Fibroblast of villous mesenchyme (primary cell): Measurements from ENCODE around the gene SUN2. TPM values are rescaled to one million over a fixed set of nuclear protein-coding genes. Genes with fewer than 3 reads are reported as not detected.

Experiments
- DNase-seq: peaks from one replicate; pipeline ENCODE4 v3.0.0-alpha.2; 2010; ENCODE audit warnings: low read depth
- H3K4me3 ChIP-seq: 2 replicates; pipeline ENCODE4 v1.5.1; 2011; ENCODE audit warnings: low read depth, mild to moderate bottlenecking, low read length
- total RNA-seq: library from RNA; depleted of rRNA; stranded (reverse); fragments of >200 nt; gene quantifications from 2 replicates; pipeline ENCODE4 v1.2.3, GENCODE V29; 2012
- TF ChIP-seq, protein P1 (sequence below): IDR thresholded peaks from 2 replicates; pipeline ENCODE4 v1.5.1; 2012; ENCODE audit warnings: low read depth, mild to moderate bottlenecking, low read length; ENCODE audit not compliant: insufficient read depth

Gene SUN2
- total RNA-seq, 1 donor: 64.3 TPM

DNA sequence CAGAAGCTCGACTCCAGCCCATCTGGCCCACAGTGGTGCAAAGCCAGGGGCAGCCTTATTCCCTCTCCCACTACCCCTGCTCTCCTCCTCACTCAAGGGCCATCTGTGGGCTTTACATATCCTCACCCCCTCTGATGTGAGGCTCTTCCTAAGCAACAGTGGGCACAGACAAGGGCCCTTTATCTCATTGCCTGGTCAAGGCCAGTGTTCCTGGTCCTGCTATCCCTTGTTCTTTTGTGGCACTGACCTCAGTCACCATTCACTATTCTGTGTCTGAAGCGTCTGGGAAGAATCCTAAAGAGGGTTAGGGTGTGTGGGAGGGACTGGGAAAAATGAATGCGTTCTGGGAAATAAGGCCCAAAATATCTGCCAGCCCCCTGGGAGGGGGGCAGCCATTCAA, 30.8 kb upstream of the SUN2 start:
- DNase-seq: no peak
- H3K4me3 ChIP-seq: no peak overlapping the region
- TF ChIP-seq, protein P1, sequence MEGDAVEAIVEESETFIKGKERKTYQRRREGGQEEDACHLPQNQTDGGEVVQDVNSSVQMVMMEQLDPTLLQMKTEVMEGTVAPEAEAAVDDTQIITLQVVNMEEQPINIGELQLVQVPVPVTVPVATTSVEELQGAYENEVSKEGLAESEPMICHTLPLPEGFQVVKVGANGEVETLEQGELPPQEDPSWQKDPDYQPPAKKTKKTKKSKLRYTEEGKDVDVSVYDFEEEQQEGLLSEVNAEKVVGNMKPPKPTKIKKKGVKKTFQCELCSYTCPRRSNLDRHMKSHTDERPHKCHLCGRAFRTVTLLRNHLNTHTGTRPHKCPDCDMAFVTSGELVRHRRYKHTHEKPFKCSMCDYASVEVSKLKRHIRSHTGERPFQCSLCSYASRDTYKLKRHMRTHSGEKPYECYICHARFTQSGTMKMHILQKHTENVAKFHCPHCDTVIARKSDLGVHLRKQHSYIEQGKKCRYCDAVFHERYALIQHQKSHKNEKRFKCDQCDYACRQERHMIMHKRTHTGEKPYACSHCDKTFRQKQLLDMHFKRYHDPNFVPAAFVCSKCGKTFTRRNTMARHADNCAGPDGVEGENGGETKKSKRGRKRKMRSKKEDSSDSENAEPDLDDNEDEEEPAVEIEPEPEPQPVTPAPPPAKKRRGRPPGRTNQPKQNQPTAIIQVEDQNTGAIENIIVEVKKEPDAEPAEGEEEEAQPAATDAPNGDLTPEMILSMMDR: no peak

DNA sequence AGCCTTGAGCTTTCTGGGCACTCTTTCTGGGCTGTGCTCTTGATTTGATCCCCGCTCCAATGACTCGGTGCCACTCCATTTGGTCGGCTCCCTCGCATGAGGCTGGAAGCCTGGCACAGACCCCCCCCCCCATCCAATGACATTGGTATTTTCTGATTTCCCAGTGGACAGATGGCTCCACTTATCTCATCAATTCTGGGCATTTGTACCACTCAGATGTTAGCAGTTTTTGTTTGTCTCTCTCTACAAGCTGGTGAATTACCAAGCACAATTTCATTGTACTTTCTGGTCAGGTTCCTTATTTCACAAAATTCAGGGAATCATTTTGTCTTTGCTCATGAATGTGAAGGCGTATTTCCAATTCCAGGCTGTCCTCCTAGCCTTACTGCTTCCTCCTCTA, 29.1 kb upstream of the SUN2 start:
- no peak for DNase-seq
- H3K4me3 ChIP-seq: no peak overlapping the region

DNA sequence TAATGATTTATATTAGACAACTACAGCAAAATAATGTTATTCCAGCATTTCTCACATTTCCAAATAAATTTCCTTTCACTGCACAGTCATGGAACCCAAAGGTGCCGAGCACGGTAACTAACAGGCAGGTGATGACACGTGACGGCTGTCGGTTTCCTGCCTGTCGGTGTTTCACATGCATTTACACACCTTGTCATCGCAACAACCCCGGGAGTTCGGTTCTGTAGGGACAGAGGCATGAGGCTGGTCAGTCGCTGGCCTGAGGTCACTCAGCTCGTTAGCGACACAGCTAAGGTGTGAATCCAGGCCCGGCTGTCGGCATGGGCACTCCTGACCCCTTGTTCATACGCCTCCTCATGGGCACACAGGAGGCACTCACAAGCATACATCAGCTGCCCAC, 28.2 kb upstream of the SUN2 start:
- TF ChIP-seq, protein P1: no peak
- no peak for DNase-seq
- no peak overlapping the region for H3K4me3 ChIP-seq

More for the DNA sequence above, 29.1 kb upstream of the SUN2 start:
- TF ChIP-seq, protein P1: no peak

DNA sequence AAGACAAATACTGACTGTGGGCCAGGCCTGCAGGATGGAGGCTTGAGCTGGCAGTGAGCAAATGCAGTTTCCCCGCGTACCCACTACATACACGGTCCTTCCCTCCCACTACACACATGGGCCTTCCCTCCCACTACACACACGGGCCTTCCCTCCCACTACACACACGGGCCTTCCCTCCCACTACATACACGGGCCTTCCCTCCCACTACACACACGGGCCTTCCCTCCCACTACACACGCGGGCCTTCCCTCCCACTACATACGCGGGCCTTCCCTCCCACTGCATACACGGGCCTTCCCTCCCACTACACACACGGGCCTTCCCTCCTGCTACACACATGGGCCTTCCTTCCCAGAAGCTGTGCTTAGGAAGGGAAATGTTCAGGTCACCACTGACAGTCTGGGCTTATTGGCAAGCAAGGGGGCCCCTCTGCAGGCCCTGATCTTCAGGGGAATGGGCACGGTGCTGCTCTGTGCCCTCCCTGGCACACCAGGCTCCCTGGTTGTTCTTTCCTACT, 27.4 kb upstream of the SUN2 start:
- TF ChIP-seq, protein P1: no peak
- no peak for DNase-seq
- H3K4me3 ChIP-seq: no peak overlapping the region

DNA sequence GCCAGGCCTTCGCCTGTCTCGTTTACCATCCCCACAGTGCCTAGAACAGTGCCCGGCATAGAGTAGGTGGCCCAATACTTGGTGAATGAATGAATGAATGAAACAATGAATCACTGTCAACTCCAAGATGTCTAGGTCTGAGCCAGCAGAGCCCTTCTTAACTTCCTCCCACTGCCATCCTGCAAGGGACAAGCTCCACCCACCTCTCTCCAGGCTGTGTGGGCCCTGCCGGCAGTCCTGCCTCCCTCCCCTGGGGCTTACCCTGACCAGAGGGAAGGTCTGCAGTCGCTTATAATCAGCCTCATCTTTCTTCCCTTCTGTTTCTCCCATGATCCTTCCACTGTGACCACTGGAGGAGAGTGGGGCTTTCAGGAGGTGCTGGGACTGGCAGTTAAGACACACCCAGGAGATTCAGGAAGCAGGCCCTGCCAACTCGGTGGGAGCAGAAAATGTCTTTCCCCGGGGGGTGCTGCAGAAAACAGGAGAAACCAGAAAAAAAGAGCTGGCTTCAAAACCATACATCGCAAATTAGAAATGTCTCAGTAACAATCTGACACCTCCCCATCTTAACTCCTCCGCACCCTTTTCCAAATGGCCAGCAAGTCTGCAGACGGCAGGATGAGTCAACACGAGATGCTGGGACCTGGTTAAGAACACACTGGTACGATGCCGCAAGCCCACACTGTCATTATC, 26.8 kb upstream of the SUN2 start:
- TF ChIP-seq, protein P1: no peak
- DNase-seq: peak; percentile 60
- H3K4me3 ChIP-seq: no peak overlapping the region

DNA sequence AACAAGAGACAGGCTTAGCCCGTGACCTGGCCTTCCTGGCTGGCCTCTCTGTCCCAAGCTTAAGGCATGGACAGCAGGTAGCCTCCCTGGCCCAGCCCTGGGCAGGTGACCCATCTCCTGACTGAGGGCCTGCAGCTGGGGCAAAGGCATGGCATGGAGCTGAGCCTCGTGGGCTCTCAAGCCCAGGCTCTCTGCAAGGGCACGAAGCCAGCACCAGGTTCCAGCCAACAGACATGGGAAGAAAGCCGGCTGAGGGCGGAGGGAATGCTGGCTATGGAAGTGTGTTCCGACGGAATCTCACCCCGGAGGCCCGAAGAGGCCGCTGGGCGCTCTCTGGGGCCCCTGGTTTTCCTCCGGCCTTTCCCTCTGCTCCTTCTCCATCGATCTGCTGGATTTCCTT, 25.2 kb upstream of the SUN2 start:
- no peak for DNase-seq
- H3K4me3 ChIP-seq: no peak overlapping the region
- TF ChIP-seq, protein P1: no peak
